ENCODE data around the gene CACNB2. TPM values are rescaled to one million over a fixed set of nuclear protein-coding genes. Genes with fewer than 3 reads are reported as not detected.

Gene CACNB2
- total and polyA plus RNA-seq, 4 donors, result 0.90 to 23.9 (median 3.7) TPM

DNA sequence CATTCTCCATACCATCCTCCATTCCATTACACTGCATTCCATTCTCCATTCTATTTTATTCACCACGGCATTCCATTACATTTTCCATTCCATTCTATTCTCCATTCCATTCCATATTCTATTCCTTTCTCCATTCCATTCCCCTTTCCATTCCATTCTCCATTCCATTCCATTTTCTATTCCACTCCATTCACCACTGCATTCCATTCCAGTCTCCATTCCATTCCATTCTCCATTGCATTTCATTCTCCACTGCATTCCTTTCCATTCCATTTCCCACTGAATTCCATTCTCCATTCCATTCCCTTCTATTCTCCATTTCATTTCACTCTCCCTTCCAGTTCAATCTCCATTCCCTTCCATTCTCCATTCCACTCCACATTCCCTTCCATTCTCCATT lies 431.6 kb downstream of the CACNB2 start:
- Histone ChIP-seq H3K27ac (ENCODE audit: low read depth in 1 of 2, low read length in 1 of 2) (no peak overlapping the region), H3K9me3 (ENCODE audit: control insufficient read depth in 4 of 4, insufficient read depth in 3 of 4, low read length in 3 of 4) (peaks cover 2 to 34% (median 3%) of the 10 kb centered on the region in 4 donors), H3K36me3 (ENCODE audit: control insufficient read depth in 4 of 4, insufficient read depth in 4 of 4, low read length in 4 of 4) (peaks cover 2 to 12% (median 5%) of the 10 kb centered on the region in 4 donors), H3K9ac (ENCODE audit: insufficient read depth in 1 of 2, low read length in 2 of 2) (no peak overlapping the region), H3K27me3 (ENCODE audit: control insufficient read depth in 3 of 3, insufficient read depth in 3 of 3, low read length in 2 of 3) (no peaks in the 10 kb centered on the region), H3K4me3 (no peak overlapping the region), H3K4me1 (ENCODE audit: control insufficient read depth in 5 of 5, insufficient read depth in 5 of 5, low read length in 5 of 5) (no peaks in the 10 kb centered on the region)
- TF ChIP-seq, protein P1, sequence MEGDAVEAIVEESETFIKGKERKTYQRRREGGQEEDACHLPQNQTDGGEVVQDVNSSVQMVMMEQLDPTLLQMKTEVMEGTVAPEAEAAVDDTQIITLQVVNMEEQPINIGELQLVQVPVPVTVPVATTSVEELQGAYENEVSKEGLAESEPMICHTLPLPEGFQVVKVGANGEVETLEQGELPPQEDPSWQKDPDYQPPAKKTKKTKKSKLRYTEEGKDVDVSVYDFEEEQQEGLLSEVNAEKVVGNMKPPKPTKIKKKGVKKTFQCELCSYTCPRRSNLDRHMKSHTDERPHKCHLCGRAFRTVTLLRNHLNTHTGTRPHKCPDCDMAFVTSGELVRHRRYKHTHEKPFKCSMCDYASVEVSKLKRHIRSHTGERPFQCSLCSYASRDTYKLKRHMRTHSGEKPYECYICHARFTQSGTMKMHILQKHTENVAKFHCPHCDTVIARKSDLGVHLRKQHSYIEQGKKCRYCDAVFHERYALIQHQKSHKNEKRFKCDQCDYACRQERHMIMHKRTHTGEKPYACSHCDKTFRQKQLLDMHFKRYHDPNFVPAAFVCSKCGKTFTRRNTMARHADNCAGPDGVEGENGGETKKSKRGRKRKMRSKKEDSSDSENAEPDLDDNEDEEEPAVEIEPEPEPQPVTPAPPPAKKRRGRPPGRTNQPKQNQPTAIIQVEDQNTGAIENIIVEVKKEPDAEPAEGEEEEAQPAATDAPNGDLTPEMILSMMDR (IDR thresholded peaks at IDR 0.05; ENCODE audit: control extremely low read depth, extremely low read depth), result no peak
- DNase-seq (no peak), ATAC-seq (ENCODE audit: insufficient read depth, low FRiP score) (no peak)
- 98 to 100% methylated on average over 1 of the region's 1 CpG for WGBS, 2 donors

- Histone ChIP-seq H3K27ac (ENCODE audit: low read depth in 1 of 2, low read length in 1 of 2) (no peak overlapping the region), H3K4me1 (ENCODE audit: control insufficient read depth in 5 of 5, insufficient read depth in 5 of 5, low read length in 5 of 5) (no peaks in the 10 kb centered on the region), H3K36me3 (ENCODE audit: control insufficient read depth in 4 of 4, insufficient read depth in 4 of 4, low read length in 4 of 4) (peaks cover 5 to 17% (median 9%) of the 10 kb centered on the region in 4 donors), H3K9me3 (ENCODE audit: control insufficient read depth in 4 of 4, insufficient read depth in 3 of 4, low read length in 3 of 4) (peaks cover under 1 to 27% (median 4%) of the 10 kb centered on the region in 4 donors), H3K4me3 (no peak overlapping the region), H3K27me3 (ENCODE audit: control insufficient read depth in 3 of 3, insufficient read depth in 3 of 3, low read length in 2 of 3) (no peaks in the 10 kb centered on the region), H3K9ac (ENCODE audit: insufficient read depth in 1 of 2, low read length in 2 of 2) (no peak overlapping the region)
- DNase-seq, result no peak
- TF ChIP-seq, protein P1 (IDR thresholded peaks at IDR 0.05; ENCODE audit: control extremely low read depth, extremely low read depth), result no peak
- 86 to 91% methylated on average over 8 of the region's 8 CpGs for WGBS, 2 donors
- ATAC-seq (ENCODE audit: insufficient read depth, low FRiP score), result no peak
Measured at GRCh38 chr10:18572959-18573561, 432.8 kb downstream of the CACNB2 start.

DNA sequence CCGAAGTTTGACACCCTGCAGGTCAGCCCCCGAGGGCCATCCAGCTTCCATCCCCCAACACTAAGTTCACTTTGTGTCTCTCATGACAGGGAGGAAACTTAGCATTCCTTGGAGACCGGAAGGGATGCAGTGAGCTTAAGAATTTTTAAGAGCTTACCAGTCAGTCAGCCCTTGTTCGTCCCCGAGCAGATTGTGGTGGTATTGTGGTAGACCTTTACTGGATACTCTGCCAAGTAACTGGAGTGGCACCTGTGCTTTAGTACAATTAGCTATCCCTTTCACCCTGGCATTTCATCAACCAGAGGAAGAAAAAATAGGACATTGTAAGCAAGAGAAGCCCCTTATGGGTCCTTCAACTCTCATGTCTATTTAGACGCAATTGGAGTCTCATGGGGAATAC lies 436.4 kb downstream of the CACNB2 start:
- Histone ChIP-seq H3K27ac (ENCODE audit: low read depth in 1 of 2, low read length in 1 of 2) (no peak overlapping the region), H3K36me3 (ENCODE audit: control insufficient read depth in 4 of 4, insufficient read depth in 4 of 4, low read length in 4 of 4) (peaks cover 2 to 28% (median 12%) of the 10 kb centered on the region in 4 donors), H3K9ac (ENCODE audit: insufficient read depth in 1 of 2, low read length in 2 of 2) (no peak overlapping the region), H3K4me3 (no peak overlapping the region), H3K9me3 (ENCODE audit: control insufficient read depth in 4 of 4, insufficient read depth in 3 of 4, low read length in 3 of 4) (peaks cover 0 to 15% (median 3%) of the 10 kb centered on the region in 4 donors), H3K4me1 (ENCODE audit: control insufficient read depth in 5 of 5, insufficient read depth in 5 of 5, low read length in 5 of 5) (no peaks in the 10 kb centered on the region), H3K27me3 (ENCODE audit: control insufficient read depth in 3 of 3, insufficient read depth in 3 of 3, low read length in 2 of 3) (no peaks in the 10 kb centered on the region)
- WGBS, 2 donors, result 97 to 98% methylated on average over 6 of the region's 6 CpGs
- TF ChIP-seq, protein P1 (IDR thresholded peaks at IDR 0.05; ENCODE audit: control extremely low read depth, extremely low read depth), result no peak
- ATAC-seq (ENCODE audit: insufficient read depth, low FRiP score) (no peak), DNase-seq (no peak)

Measured in lung (tissue), 12 donors.